Right lobe of liver (tissue), 6 donors: Measurements from ENCODE around the gene SERINC5. TPM values are rescaled to one million over a fixed set of nuclear protein-coding genes. Genes with fewer than 3 reads are reported as not detected.

Experiments
- ATAC-seq, 4 donors: fragments of 200-7000 bp; cut with Tn5 transposase; one replicate each; pipeline ENCODE4 v1.9.1; 2020; ENCODE audit warnings: mild to moderate bottlenecking in 4 of 4, moderate library complexity in 4 of 4
- DNase-seq, 3 donors: peaks; one replicate each; pipeline ENCODE4 v3.0.0-alpha.2; 2020
- H3K27ac ChIP-seq, 3 donors: fragments of 200-600 bp; one replicate each; pipeline ENCODE4 v1.8.0; 2022
- H3K27me3 ChIP-seq, 2 donors: fragments of 200-600 bp; one replicate each; pipeline ENCODE4 v1.8.0; 2022
- H3K36me3 ChIP-seq, 4 donors: fragments of 200-600 bp; sonication (generic) in 1 of 4; one replicate each; pipeline versions ENCODE4 v1.5.1 to v1.8.0; 2017 to 2022; ENCODE audit warnings: control low read depth in 1 of 4
- H3K4me1 ChIP-seq, 4 donors: fragments of 200-600 bp; sonication (generic) in 1 of 4; one replicate each; pipeline versions ENCODE4 v1.5.1 to v1.8.0; 2017 to 2022; ENCODE audit warnings: control low read depth in 1 of 4
- H3K4me3 ChIP-seq, 3 donors: fragments of 200-600 bp; one replicate each; pipeline ENCODE4 v1.8.0; 2022
- H3K9me3 ChIP-seq, 4 donors: fragments of 200-600 bp; sonication (generic) in 1 of 4; one replicate each; pipeline versions ENCODE4 v1.5.1 to v1.8.0; 2017 to 2022; ENCODE audit warnings: control low read depth in 1 of 4
- CTCF ChIP-seq, 4 donors: fragments of 200-600 bp in 3 of 4; fragments of 450-650 bp in 1 of 4; IDR thresholded peaks; one replicate each; pipeline versions ENCODE4 v1.5.1 to v1.8.0; 2016 to 2022; ENCODE audit warnings: antibody characterized with exemption in 4 of 4, mild to moderate bottlenecking in 2 of 4
- POLR2A ChIP-seq: fragments of 450-650 bp; IDR thresholded peaks from one replicate; pipeline ENCODE4 v1.6.1; 2017; ENCODE audit warnings: antibody characterized with exemption, mild to moderate bottlenecking
- WGBS: methylation state at CpG from one replicate; pipeline ENCODE4 v1.1.6; 2018; ENCODE audit warnings: low coverage, low lambda C conversion rate; ENCODE audit not compliant: insufficient coverage; ENCODE audit errors: missing lambda C conversion rate; 5-methylcytosine and 5-hydroxymethylcytosine counted together
- intact Hi-C, 2 donors: fragments of 100-400 bp; cut with DNase I; formaldehyde crosslinking; loops; one replicate each; pipeline versions ENCODE4 v1.11.2 to v1.14.1; 2022
- total RNA-seq, 6 experiments: library from RNA; depleted of rRNA in 2 of 6; stranded (reverse); fragments of >200 nt in 2 of 6; fragmentation: NEBNext Ultra II Directional in 3 of 6; extraction: Animal tissue kit (Norgen Biotek cat#: 25700) in 3 of 6; gene quantifications; one replicate each; pipeline versions ENCODE4 v1.1.0 to v1.2.4, GENCODE V29; 2016 to 2023
- donor health status: DM: no; HTN: yes; CAD: no.
- donor health status: DM: no; HTN: no; CAD: no.
- donor health status: DM: no; HTN: no; CAD: no.
- donor health status: DM: no; HTN: yes; CAD: no.
- donor health status: DM: no; HTN: yes; CAD: no.

Gene SERINC5
- total RNA-seq, 6 experiments from 2014 or later, result 30.1 to 82.1 (median 57.9) TPM

GRCh38 chr5:80240368-80240986 is 15.4 kb downstream of the SERINC5 start:
- Histone ChIP-seq H3K27ac (no peak overlapping the region), H3K27me3 (no peaks in the 10 kb centered on the region), H3K36me3 (peaks cover 0 to 10% (median 0%) of the 10 kb centered on the region in 4 donors), H3K9me3 (no peaks in the 10 kb centered on the region), H3K4me3 (no peak overlapping the region), H3K4me1 (peaks cover 0 to 20% (median 7%) of the 10 kb centered on the region in 4 donors)
- DNase-seq (no peak), ATAC-seq (no peak)
- TF ChIP-seq POLR2A (no peak), CTCF (IDR thresholded peaks at IDR 0.05) (no peak)
- 81% methylated on average over 8 of the region's 8 CpGs for WGBS
- intact Hi-C loops, result no loop called here

GRCh38 chr5:80239680-80240367 is 16.0 kb downstream of the SERINC5 start:
- DNase-seq (no peak), ATAC-seq (peak; percentile 32 to 76 (median 44))
- no peak for TF ChIP-seq CTCF (IDR thresholded peaks at IDR 0.05)
- 47% methylated on average over 3 of the region's 4 CpGs for WGBS
- intact Hi-C loops, result no loop called here
- H3K4me1 ChIP-seq, result peaks cover 0 to 20% (median 7%) of the 10 kb centered on the region in 4 donors
- H3K9me3 ChIP-seq, result no peaks in the 10 kb centered on the region
- H3K36me3 ChIP-seq, result peaks cover 0 to 10% (median 0%) of the 10 kb centered on the region in 4 donors
- H3K27ac ChIP-seq, result peak overlapping the region in 2 of 3 donors; percentile 18 to 19
- H3K4me3 ChIP-seq, result no peak overlapping the region
- H3K27me3 ChIP-seq, result no peaks in the 10 kb centered on the region

DNA sequence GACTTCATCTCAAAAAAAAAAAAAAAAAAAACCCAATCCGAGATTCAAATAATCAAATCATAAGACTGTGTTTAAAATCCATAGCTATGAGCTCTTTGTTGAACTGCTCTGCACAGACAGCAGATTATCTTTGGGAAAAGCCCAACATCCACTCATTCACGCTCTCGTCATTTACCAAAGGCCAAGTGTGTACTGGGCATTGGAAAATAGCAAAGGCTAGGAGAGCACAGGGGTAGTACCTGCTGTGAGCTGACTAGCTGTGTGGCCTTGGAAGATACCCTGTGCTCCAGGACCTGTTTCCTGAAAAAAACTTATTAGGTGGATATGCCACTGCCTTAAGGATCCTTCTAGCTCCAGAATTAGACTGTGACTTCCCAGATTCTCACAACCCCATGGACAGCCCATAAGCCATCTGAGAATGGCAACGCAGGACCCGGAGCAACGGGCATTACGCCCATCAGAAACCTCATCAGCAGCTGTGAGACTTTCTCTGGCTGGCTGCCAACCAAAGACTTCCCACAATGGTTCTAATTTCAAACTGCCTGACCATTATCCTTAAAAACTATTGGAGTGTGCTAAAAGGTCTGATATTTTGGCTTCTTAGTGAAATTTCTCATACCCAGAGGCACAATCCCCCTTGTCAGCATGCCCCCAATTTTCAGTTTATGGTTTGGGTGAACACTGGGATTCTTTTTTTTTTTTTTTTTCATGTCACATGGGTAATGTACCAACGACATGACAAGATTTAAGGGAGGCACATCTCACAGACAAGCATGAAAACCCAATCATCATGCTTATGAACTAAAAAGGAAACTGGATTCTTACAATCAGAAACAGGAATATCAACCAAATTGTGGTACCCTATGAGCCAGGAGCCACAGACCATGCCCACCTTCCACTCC is 16.8 kb downstream of the SERINC5 start:
- TF ChIP-seq POLR2A (no peak), CTCF (IDR thresholded peaks at IDR 0.05) (no peak)
- H3K27ac ChIP-seq, result peak overlapping the region in 2 of 3 donors; percentile 18 to 19
- intact Hi-C loops, result no loop called here
- H3K9me3 ChIP-seq, result no peaks in the 10 kb centered on the region
- peaks cover 0 to 10% (median 0%) of the 10 kb centered on the region in 4 donors for H3K36me3 ChIP-seq
- DNase-seq, result peak in 2 of 3 donors; percentile 57 to 70
- peak; percentile 73 to 89 (median 85) for ATAC-seq
- H3K4me3 ChIP-seq, result no peak overlapping the region
- H3K4me1 ChIP-seq, result peaks cover 0 to 20% (median 7%) of the 10 kb centered on the region in 4 donors
- no peaks in the 10 kb centered on the region for H3K27me3 ChIP-seq
- WGBS, result 21% methylated on average over 8 of the region's 8 CpGs

GRCh38 chr5:80238097-80238496 is 17.8 kb downstream of the SERINC5 start:
- ATAC-seq (no peak), DNase-seq (no peak)
- intact Hi-C loops, result no loop called here
- no peaks in the 10 kb centered on the region for H3K9me3 ChIP-seq
- H3K27ac ChIP-seq, result peak overlapping the region in 2 of 3 donors; percentile 2 to 18
- H3K4me1 ChIP-seq, result peaks cover 0 to 20% (median 7%) of the 10 kb centered on the region in 4 donors
- peaks cover 0 to 10% (median 0%) of the 10 kb centered on the region in 4 donors for H3K36me3 ChIP-seq
- H3K27me3 ChIP-seq, result no peaks in the 10 kb centered on the region
- TF ChIP-seq POLR2A (no peak), CTCF (IDR thresholded peaks at IDR 0.05) (no peak)
- H3K4me3 ChIP-seq, result no peak overlapping the region
- WGBS, result 76% methylated on average over 7 of the region's 7 CpGs
